Activated CD8-positive, alpha-beta memory T cell treated with anti-CD3 and anti-CD28 coated beads, Interleukin-2, amount 10 ng/mL, durations not matched to agents 7 days and 5 days (primary cell): ENCODE results near the gene DNMT3L. TPM values are rescaled to one million over a fixed set of nuclear protein-coding genes. Genes with fewer than 3 reads are reported as not detected.
"Not testable (repeated sequence)": the region's sequence is repeated elsewhere in the genome, so short reads cannot be mapped to it uniquely, and the experiment has no call there.

Experiments used
- ATAC-seq: fragments of 150-1000 bp; cut with Tn5 transposase; one replicate; pipeline ENCODE4 v1.10.0; 2021; ENCODE audit warnings: moderate library complexity
- CTCF ChIA-PET: fragments of 350-600 bp; sonication (Branson Sonifier 250); formaldehyde crosslinking; loops from one replicate; lab custom pipeline; 2021; ENCODE audit warnings: antibody characterized with exemption; lab: Charles Lee
- DNase-seq: peaks from one replicate; pipeline ENCODE4 v3.0.0-alpha.2; 2020
- H3K27ac Mint-ChIP-seq: one replicate; pipeline ENCODE4 v1.8.0; 2021; ENCODE audit warnings: mild to moderate bottlenecking, mixed read lengths
- H3K27me3 Mint-ChIP-seq: one replicate; pipeline ENCODE4 v1.8.0; 2021; ENCODE audit warnings: mixed read lengths
- H3K36me3 Mint-ChIP-seq: one replicate; pipeline ENCODE4 v1.8.0; 2021; ENCODE audit warnings: mild to moderate bottlenecking, mixed read lengths
- H3K4me1 Mint-ChIP-seq: one replicate; pipeline ENCODE4 v1.8.0; 2021; ENCODE audit warnings: mixed read lengths
- H3K4me3 Mint-ChIP-seq: one replicate; pipeline ENCODE4 v1.8.0; 2021; ENCODE audit warnings: mild to moderate bottlenecking, moderate library complexity, mixed read lengths
- H3K9me3 Mint-ChIP-seq: one replicate; pipeline ENCODE4 v1.8.0; 2022; ENCODE audit warnings: low read depth, mixed read lengths
- total RNA-seq, 2 experiments: library from RNA; stranded (reverse); gene quantifications; one replicate each; pipeline ENCODE4 v1.2.3, GENCODE V29; 2021

DNMT3L gene
- total RNA-seq, 2 experiments from 2014 or later: not detected

DNA sequence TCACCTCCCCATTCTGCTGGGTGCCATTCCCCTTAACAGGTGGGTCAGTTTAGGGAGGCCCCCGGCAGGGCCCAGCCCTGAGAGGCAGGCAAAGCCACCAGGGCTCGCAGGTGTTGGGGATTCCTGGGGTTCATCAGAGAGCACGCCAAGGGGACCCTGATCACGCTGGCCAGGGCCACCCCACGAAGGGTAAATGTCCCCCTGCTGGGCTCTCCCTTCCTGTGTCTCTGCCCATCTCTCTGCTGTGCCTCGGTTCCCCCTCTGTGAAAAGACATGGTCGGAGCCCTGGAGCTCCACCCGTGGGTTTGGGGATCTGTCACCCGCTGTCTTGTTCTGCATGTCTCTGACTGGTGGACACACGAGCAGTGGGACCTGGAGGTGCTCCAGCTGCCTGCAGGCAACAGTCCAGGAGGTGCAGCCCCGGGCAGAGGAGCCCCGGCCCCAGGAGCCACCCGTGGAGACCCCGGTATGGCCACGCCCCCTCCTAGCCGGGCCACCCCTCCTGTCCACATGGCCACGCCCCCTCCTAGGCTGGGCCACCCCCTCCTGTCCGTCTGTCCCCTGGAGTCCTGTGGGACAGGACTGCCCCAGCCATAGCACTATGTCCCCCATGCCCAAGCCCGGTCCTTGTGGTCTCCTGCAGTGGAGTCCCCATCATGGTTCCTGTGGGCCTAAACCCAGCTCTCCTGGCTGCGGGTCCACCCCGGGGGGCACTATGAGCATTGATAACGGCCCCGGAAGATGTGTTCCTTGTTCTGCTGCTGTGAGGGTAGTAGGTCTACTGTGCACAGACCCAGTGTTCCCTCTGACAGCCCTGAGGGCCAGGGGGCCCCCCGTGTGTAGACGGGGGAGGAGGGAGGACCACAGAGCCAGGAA lies 30.5 kb upstream of the DNMT3L start:
- DNase-seq (no peak), ATAC-seq (no peak)
- no peaks in the 10 kb centered on the region for H3K27me3 Mint-ChIP-seq
- no peaks in the 10 kb centered on the region for H3K9me3 Mint-ChIP-seq
- no peaks in the 10 kb centered on the region for H3K4me1 Mint-ChIP-seq
- H3K4me3 Mint-ChIP-seq: no peak overlapping the region
- H3K36me3 Mint-ChIP-seq: no peaks in the 10 kb centered on the region
- no peak overlapping the region for H3K27ac Mint-ChIP-seq
- CTCF ChIA-PET: interaction anchor here (0.9 kb wide), 1 partner anchor 9 kb away, joined by 3 read pairs; no protein-coding TSS in a partner anchor

DNA sequence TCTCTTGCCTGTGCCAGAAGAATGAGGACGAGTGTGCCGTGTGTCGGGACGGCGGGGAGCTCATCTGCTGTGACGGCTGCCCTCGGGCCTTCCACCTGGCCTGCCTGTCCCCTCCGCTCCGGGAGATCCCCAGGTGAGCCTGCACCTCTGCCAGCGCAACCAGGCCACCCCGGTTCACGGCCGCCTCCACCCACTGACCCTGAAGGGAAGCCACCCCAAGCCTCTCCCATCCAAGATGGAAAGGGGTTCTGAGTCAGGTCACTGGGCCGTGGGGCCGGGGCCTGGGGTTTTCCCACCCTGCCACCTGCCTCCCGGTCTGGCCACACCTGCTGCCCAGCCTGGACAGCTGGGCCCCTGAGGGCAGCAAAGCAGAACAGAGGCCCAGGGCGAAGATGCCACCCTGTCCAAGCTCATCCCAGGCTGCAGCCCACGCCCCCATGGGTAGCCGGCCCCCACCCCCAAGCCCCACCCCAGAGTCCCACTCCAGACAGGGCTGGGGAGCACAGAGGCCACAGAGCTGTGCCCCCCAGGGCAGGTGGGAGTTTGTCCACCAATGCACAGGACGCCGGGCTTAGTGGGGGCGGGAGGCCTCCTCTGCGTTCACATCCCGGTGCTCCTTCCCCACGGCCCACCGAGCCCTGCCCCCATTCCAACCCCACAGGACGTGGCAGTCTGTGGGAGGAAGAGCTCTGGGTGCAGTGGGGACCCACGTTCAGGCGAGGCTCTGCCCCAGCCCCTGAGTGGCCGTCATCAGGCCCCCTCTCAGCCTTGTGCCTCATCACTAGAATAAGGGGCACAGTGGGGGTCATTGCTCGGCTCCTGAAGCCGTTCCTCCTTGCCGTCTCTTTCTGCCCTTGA lies 29.6 kb upstream of the DNMT3L start:
- no peaks in the 10 kb centered on the region for H3K9me3 Mint-ChIP-seq

DNA sequence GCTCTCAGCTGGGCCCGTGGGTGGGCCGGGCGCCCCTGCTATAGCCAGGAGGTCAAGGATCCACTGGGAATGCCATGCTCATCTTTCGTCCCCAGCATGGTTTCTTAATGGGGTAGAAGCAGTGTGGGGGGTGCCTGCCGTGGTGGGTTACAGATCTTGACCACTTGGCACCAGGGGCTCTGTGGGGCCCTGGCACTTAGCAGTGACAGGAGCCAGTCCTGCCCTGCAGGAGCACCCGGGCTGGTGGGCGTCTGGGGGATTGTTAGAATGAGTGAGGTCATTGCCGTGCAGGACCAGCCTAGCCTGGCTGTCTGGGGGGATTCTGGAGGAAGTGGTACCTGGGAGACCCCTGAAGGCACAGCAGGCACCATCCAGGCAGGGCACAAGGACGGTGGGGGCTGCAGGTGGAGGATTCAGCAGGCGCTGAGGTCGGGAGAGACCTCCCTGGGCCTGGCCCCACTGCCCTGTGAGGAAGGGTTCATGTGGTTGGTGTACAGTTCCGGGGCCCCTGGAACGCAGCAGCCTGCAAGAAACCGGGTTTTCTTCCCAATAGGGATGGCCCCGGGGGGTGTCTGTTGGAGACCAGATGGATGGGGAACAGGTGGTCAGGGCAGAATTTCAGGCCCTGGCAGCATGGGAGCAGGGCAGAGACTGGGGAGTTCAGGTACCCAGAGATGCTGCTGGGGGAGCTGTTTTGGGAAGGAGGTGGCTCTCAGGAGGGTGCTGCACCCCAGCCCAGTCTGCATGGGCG lies 28.8 kb upstream of the DNMT3L start:
- CTCF ChIA-PET: no interaction called here
- Mint-ChIP-seq H3K9me3 (no peaks in the 10 kb centered on the region), H3K27ac (no peak overlapping the region), H3K4me1 (no peaks in the 10 kb centered on the region), H3K36me3 (no peaks in the 10 kb centered on the region), H3K27me3 (no peaks in the 10 kb centered on the region), H3K4me3 (no peak overlapping the region)
- DNase-seq (no peak), ATAC-seq (no peak)

More for the DNA sequence above, 29.6 kb upstream of the DNMT3L start:
- CTCF ChIA-PET: interaction anchor here (0.9 kb wide), 1 partner anchor 10 kb away, joined by 3 read pairs; no protein-coding TSS in a partner anchor
- Mint-ChIP-seq H3K36me3 (no peaks in the 10 kb centered on the region), H3K4me3 (no peak overlapping the region), H3K27ac (no peak overlapping the region), H3K27me3 (no peaks in the 10 kb centered on the region), H3K4me1 (no peaks in the 10 kb centered on the region)
- ATAC-seq (no peak), DNase-seq (no peak)

DNA sequence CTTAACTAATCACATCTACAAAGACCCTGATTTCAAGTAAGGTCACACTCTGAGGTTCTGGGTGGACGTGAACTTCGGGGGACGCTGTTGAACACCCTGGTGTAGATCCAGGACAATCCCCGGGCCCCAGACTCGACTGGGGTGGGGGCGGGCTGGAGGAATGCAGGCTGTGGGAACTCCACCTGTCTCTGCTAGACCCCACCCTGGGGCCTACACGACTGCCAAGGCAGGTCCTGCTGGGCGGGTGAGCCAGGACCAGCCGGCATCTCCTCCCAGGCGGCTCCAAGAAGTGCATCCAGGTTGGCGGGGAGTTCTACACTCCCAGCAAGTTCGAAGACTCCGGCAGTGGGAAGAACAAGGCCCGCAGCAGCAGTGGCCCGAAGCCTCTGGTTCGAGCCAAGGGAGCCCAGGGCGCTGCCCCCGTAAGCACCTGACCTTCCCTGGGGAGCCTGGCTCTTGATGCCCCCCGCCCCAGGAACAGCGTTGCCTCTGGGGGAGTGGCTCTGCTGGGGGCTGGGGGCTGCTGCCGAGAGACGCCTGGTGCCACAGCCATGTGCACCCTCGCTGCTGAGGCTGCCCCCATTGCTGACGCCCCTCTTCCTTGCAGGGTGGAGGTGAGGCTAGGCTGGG lies 27.8 kb upstream of the DNMT3L start:
- ATAC-seq (no peak), DNase-seq (no peak)
- no peak overlapping the region for H3K27ac Mint-ChIP-seq
- H3K4me3 Mint-ChIP-seq: no peak overlapping the region
- H3K4me1 Mint-ChIP-seq: no peaks in the 10 kb centered on the region
- H3K9me3 Mint-ChIP-seq: no peaks in the 10 kb centered on the region
- no peaks in the 10 kb centered on the region for H3K36me3 Mint-ChIP-seq
- CTCF ChIA-PET: no interaction called here
- no peaks in the 10 kb centered on the region for H3K27me3 Mint-ChIP-seq

DNA sequence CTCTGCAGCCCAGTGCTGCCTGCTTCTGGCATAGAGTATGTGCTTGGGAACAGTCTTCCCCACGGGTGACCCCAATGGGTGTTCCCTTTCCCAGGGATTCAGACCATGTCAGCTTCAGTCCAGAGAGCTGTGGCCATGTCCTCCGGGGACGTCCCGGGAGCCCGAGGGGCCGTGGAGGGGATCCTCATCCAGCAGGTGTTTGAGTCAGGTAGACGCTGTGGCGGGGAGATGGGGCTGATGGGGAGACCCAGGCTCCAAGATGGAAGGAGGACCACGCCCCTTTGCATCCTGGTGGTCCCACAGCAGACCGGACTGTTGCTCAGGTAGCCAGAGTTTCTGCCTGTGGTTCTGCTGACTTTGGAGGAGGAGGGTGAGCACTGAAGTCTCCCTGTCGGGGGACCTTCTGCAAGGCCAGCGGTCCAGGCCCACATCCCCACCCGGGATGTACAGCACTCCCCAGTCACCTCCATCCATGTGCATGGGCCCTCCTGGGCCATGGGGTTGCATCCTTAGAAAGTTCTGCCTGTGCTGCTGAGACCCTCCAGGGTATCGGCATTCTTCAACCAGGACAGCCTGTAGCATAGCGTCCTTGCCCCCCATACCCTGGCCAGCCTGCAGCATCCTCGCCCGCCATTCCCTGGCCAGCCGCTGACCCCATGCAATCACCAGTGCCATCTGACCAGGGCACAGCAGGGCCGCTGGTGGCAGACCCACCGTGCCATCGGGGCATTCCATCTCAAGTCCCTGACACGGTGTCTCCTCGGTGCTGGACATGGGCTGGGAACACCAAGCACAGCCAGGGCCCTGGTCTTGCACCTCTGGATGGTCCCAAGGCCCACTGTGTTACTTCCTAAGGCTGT lies 26.8 kb upstream of the DNMT3L start:
- DNase-seq: no peak
- Mint-ChIP-seq H3K27me3 (no peaks in the 10 kb centered on the region), H3K9me3 (no peaks in the 10 kb centered on the region), H3K4me1 (no peaks in the 10 kb centered on the region), H3K4me3 (no peak overlapping the region), H3K36me3 (no peaks in the 10 kb centered on the region), H3K27ac (no peak overlapping the region)
- CTCF ChIA-PET: interaction anchor here (0.7 kb wide), 1 partner anchor 9 kb away, joined by 3 read pairs; no protein-coding TSS in a partner anchor
- no peak for ATAC-seq

DNA sequence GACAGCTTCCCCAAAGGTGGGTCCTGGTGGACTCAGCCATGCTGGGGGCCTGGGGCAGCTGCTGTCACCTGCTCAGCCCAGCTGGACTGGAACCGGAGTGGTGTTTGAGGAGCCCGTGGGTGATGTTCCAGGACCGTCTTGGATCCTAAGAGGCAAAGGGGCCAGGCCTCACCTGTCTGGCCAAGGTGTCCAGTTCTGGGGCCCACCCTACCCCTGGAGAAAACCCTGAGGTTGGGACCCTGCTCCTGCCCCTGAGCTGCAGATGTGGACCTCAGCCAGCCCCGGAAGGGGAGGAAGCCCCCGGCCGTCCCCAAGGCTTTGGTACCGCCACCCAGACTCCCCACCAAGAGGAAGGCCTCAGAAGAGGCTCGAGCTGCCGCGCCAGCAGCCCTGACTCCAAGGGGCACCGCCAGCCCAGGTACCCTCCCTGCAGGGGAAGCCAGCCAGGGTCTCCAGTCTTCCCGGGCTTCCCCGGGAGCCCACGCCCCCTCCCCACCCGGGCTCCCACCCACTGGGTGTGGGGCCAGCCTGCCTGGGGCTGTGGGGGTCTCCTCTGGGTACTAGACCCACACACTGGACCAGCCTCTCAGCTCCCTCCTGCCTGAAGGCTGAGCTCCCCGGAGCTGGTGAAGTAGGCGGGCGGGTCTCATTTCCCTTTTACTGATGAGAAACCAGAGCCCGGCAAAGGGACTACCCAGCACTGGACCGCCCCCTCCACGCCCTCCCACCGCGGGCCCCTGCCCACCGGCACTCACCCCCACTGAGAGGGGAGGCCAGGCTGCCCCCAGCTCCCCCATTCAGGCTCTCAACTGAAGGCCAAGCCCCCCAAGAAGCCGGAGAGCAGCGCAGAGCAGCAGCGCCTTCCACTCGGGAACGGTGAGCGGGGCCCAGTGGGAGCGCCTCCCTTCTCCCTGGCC lies 25.3 kb upstream of the DNMT3L start:
- Mint-ChIP-seq H3K9me3 (no peaks in the 10 kb centered on the region), H3K27ac (no peak overlapping the region), H3K4me3 (no peak overlapping the region), H3K4me1 (no peaks in the 10 kb centered on the region), H3K27me3 (no peaks in the 10 kb centered on the region), H3K36me3 (no peaks in the 10 kb centered on the region)
- no peak for ATAC-seq
- DNase-seq: no peak
- CTCF ChIA-PET: interaction anchor here (1.0 kb wide), 1 partner anchor 32 kb away, joined by 4 read pairs; no protein-coding TSS in a partner anchor

DNA sequence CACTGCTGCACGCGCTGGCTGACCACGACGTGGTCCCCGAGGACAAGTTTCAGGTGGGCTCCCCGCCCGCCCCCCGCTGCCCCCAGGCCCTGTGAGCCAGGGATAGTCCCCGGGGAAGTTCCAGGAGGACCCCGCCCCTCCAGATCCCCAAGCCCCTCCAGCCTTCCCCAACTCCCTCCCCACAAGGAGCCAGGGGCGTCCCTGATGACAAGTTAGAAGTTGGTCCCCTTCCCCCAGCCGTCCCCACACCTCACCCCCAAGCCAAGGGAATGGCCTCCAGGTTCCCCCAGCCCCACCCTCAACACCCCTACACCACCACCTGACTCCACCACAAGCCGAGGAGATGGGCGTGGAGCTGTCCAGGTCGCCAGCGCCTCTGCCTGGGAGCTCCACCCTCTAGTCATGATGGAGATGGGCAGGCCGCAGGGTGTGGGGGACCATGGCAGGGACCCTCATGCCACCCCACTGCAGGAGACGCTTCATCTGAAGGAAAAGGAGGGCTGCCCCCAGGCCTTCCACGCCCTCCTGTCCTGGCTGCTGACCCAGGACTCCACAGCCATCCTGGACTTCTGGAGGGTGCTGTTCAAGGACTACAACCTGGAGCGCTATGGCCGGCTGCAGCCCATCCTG lies 24.5 kb upstream of the DNMT3L start:
- no peaks in the 10 kb centered on the region for H3K27me3 Mint-ChIP-seq
- no peaks in the 10 kb centered on the region for H3K36me3 Mint-ChIP-seq
- CTCF ChIA-PET: no interaction called here
- DNase-seq: no peak
- H3K27ac Mint-ChIP-seq: no peak overlapping the region
- H3K4me3 Mint-ChIP-seq: no peak overlapping the region
- no peak for ATAC-seq
- H3K9me3 Mint-ChIP-seq: no peaks in the 10 kb centered on the region
- no peaks in the 10 kb centered on the region for H3K4me1 Mint-ChIP-seq

DNA sequence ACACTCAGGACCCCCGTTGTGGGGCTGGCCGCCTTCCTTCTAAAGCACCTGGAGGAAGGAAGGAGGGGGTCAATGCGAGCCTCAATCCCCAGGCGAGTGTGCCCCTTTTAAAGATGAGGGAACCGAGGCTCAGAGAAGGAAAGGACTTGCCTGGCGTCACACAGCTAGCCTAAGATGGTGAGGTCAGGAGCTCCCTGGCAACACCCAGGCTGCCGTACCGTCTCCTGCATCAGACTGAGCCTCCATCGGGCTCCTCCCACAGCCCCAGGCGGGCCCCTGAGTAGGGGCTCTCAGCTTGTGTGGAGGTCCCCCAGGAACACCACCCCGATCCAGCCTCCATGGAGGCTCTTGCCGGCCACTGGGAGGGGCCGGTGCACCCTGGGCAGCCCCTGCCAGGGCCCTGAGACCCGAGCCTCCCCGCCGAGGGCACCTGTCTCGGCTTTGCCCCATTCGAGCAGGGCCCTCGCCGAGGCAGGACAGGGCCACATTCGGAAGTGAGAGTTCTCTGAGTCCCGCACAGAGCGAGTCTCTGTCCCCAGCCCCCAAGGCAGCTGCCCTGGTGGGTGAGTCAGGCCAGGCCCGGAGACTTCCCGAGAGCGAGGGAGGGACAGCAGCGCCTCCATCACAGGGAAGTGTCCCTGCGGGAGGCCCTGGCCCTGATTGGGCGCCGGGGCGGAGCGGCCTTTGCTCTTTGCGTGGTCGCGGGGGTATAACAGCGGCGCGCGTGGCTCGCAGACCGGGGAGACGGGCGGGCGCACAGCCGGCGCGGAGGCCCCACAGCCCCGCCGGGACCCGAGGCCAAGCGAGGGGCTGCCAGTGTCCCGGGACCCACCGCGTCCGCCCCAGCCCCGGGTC lies 23.7 kb upstream of the DNMT3L start, which contains the start of gene AIRE:
TSS of gene AIRE (plus strand) at position 739 of the 855 bp plus-strand sequence. CDS start 131 bp downstream, outside the sequence.
- H3K27me3 Mint-ChIP-seq: no peaks in the 10 kb centered on the region
- H3K4me1 Mint-ChIP-seq: no peaks in the 10 kb centered on the region
- DNase-seq (no peak), ATAC-seq (no peak)
- H3K27ac Mint-ChIP-seq: no peak within 1 kb of the TSS
- H3K36me3 Mint-ChIP-seq: no peaks in the 10 kb centered on the region
- CTCF ChIA-PET: no interaction called here
- H3K4me3 Mint-ChIP-seq: no peak within 1 kb of the TSS
- no peaks in the 10 kb centered on the region for H3K9me3 Mint-ChIP-seq

DNA sequence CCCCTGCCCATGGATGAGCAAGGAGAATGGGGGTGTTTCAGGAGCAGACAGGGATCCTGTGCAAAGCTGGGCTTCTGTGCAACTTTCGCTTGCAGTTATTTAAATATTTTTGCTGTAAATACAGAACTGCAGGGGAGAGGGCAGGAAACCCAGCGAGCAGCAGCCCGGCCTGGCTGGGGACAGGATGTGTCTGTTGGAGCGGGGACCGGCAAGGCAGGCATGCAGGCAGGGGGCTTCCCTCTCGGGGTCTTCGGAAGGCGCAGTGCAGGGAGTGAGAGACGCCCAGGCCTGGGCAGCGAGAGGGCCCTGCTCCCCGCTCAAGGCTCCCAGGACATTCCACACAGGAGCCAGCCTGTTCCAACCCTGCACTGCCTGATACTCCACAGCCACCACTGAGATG lies 22.3 kb upstream of the DNMT3L start:
- Mint-ChIP-seq H3K9me3 (no peaks in the 10 kb centered on the region), H3K27me3 (no peaks in the 10 kb centered on the region), H3K4me1 (no peaks in the 10 kb centered on the region), H3K36me3 (no peaks in the 10 kb centered on the region), H3K4me3 (no peak overlapping the region), H3K27ac (no peak overlapping the region)
- no peak for ATAC-seq
- no peak for DNase-seq
- CTCF ChIA-PET: no interaction called here

DNA sequence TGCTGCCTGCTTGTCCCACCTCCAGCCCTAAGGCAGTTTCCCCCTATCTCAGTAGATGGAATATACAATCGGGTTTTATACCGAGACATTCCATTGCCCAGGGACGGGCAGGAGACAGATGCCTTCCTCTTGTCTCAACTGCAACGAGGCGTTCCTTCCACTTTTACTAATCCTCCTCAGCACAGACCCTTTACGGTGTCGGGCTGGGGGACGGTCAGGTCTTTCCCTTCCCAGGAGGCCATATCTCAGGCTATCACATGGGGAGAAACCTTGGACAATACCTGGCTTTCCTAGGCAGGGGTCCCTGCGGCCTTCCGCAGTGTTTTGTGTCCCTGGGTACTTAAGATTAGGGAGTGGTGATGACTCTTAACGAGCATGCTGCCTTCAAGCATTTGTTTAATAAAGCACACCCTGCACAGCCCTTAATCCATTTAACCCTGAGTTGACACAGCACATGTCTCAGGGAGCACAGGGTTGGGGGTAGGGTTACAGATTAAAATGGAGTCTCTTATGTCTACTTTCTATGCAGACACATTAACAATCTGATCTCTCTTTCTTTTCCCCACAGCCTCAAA lies 21.6 kb upstream of the DNMT3L start:
- H3K36me3 Mint-ChIP-seq, H3K27me3 Mint-ChIP-seq, DNase-seq, H3K9me3 Mint-ChIP-seq, H3K27ac Mint-ChIP-seq, ATAC-seq, CTCF ChIA-PET, H3K4me3 Mint-ChIP-seq, H3K4me1 Mint-ChIP-seq: not testable (repeated sequence)
